GM12878 (cell line): ENCODE results near the gene BRWD1. TPM values are rescaled to one million over a fixed set of nuclear protein-coding genes. Genes with fewer than 3 reads are reported as not detected.

Experiments
- ATAC-seq: fragments of 200-7000 bp; cut with Tn5 transposase; 3 replicates; pipeline ENCODE4 v1.9.1; 2020; ENCODE audit warnings: mild to moderate bottlenecking, moderate library complexity
- BruUV-seq: library from RNA; stranded (reverse); fragments of 400-500 nt; replicated peaks from 2 replicates; lab custom pipeline; 2021; lab: Mats Ljungman, UMichigan
- CTCF ChIA-PET: fragments of 300-600 bp; sonication (Branson Sonifier 250); formaldehyde crosslinking; extraction: SDS; loops from one replicate; lab custom pipeline; 2021; ENCODE audit warnings: inconsistent platforms; lab: Yijun Ruan, JAX
- POLR2A ChIA-PET: fragments of 350-600 bp; formaldehyde crosslinking; extraction: SDS; loops from one replicate; lab custom pipeline; 2021; ENCODE audit warnings: inconsistent platforms; lab: Charles Lee
- RAD21 ChIA-PET: fragments of 300-600 bp; sonication (Branson Sonifier 250); formaldehyde crosslinking; loops from one replicate; lab custom pipeline; 2023; ENCODE audit warnings: antibody characterized with exemption; ENCODE audit not compliant: unreplicated experiment; lab: Charles Lee
- SMC1A ChIA-PET: fragments of 300-600 bp; sonication (Branson Sonifier 250); formaldehyde crosslinking; loops from one replicate; lab custom pipeline; 2023; ENCODE audit not compliant: unreplicated experiment, uncharacterized antibody; lab: Charles Lee
- DNase-seq: peaks from one replicate; pipeline ENCODE4 v3.0.0-alpha.2; 2011; ENCODE audit warnings: low read depth, low spot score
- FAIRE-seq: peaks from 3 replicates; lab custom pipeline; 2011; peaks lifted over from hg19 to GRCh38; lab: Jason Lieb, UNC
- H2AFZ ChIP-seq: 2 replicates; pipeline ENCODE4 v1.6.0; 2011; ENCODE audit warnings: low read depth, low read length, control low read depth; ENCODE audit not compliant: control insufficient read depth
- H3K27ac ChIP-seq: 2 replicates; pipeline ENCODE4 v1.5.1; 2011; ENCODE audit warnings: control low read depth; ENCODE audit not compliant: control insufficient read depth, insufficient read depth
- H3K27me3 ChIP-seq, 2 experiments: replicated peaks in 1 of 2; 2 replicates each; pipeline versions ENCODE4 v1.6.0 to v1.6.1; 2011; ENCODE audit warnings: low read length in 1 of 2; ENCODE audit not compliant: control insufficient read depth in 2 of 2, insufficient read depth in 2 of 2
- H3K36me3 ChIP-seq, 2 experiments: 2 replicates each; pipeline ENCODE4 v1.5.1; 2011; ENCODE audit warnings: low read length in 1 of 2; ENCODE audit not compliant: control insufficient read depth in 2 of 2, insufficient read depth in 2 of 2
- H3K4me1 ChIP-seq: 2 replicates; pipeline ENCODE4 v1.6.1; 2011; ENCODE audit warnings: mild to moderate bottlenecking, low read length, moderate library complexity, mixed read lengths; ENCODE audit not compliant: control insufficient read depth, insufficient read depth
- H3K4me2 ChIP-seq: 2 replicates; pipeline ENCODE4 v1.6.0; 2011; ENCODE audit warnings: control low read depth; ENCODE audit not compliant: control insufficient read depth, insufficient read depth
- H3K4me3 ChIP-seq: fragments of 200-600 bp; sonication (generic); 2 replicates; pipeline ENCODE4 v1.5.1; 2016
- H3K79me2 ChIP-seq: 2 replicates; pipeline ENCODE4 v1.6.0; 2011; ENCODE audit warnings: low read length; ENCODE audit not compliant: control insufficient read depth, insufficient read depth
- H3K9ac ChIP-seq: 2 replicates; pipeline ENCODE4 v1.8.0; 2011; ENCODE audit warnings: low read length, control low read depth, mixed read lengths; ENCODE audit not compliant: control insufficient read depth, insufficient read depth
- H3K9me3 ChIP-seq: replicated peaks from 3 replicates; pipeline ENCODE4 v1.5.1; 2011; ENCODE audit warnings: mild to moderate bottlenecking, low read length; ENCODE audit not compliant: control insufficient read depth, insufficient read depth
- H4K20me1 ChIP-seq: 2 replicates; pipeline ENCODE4 v1.6.0; 2011; ENCODE audit not compliant: control insufficient read depth, insufficient read depth
- CEBPB ChIP-seq, 2 experiments: fragments of 150-350 bp in 1 of 2; IDR thresholded peaks; 2 replicates each; pipeline ENCODE4 v1.6.1; 2012 to 2014; ENCODE audit warnings: low read depth in 2 of 2, low read length in 2 of 2, borderline replicate concordance in 1 of 2, inconsistent platforms in 1 of 2
- ESRRA ChIP-seq: IDR thresholded peaks from 2 replicates; pipeline ENCODE4 v1.6.1; 2012; ENCODE audit warnings: mild to moderate bottlenecking, low read length, improper control_type of control experiment
- FOXK2 ChIP-seq: fragments of 450-650 bp; IDR thresholded peaks from 2 replicates; pipeline ENCODE4 v1.6.1; 2017; ENCODE audit warnings: mild to moderate bottlenecking, moderate library complexity
- MEF2B ChIP-seq: fragments of 450-650 bp; IDR thresholded peaks from 2 replicates; pipeline ENCODE4 v1.6.1; 2018; ENCODE audit warnings: mild to moderate bottlenecking, moderate library complexity; ENCODE audit not compliant: partially characterized antibody, poor library complexity, severe bottlenecking
- POLR2AphosphoS5 ChIP-seq: IDR thresholded peaks from 2 replicates; pipeline ENCODE4 v1.6.1; 2011; ENCODE audit warnings: mild to moderate bottlenecking, low read length, inconsistent platforms
- RFX5 ChIP-seq: IDR thresholded peaks from 2 replicates; pipeline ENCODE4 v1.6.1; 2011; ENCODE audit warnings: low read depth, low read length, improper control_type of control experiment
- SUPT20H ChIP-seq: IDR thresholded peaks from 2 replicates; pipeline ENCODE4 v1.6.1; 2011; ENCODE audit warnings: low read depth, mild to moderate bottlenecking, low read length, moderate library complexity, borderline replicate concordance; ENCODE audit not compliant: control insufficient read depth
- TCF12 ChIP-seq: IDR thresholded peaks from 2 replicates; pipeline ENCODE4 v1.6.1; 2011; ENCODE audit warnings: low read depth, mild to moderate bottlenecking, low read length
- TCF7 ChIP-seq: IDR thresholded peaks from 2 replicates; pipeline ENCODE4 v1.6.1; 2014; ENCODE audit warnings: antibody characterized with exemption, borderline replicate concordance
- ZBED1 ChIP-seq: IDR thresholded peaks from 2 replicates; pipeline ENCODE4 v1.6.1; 2016; ENCODE audit warnings: borderline replicate concordance
- ZBTB11 ChIP-seq: fragments of 450-650 bp; formaldehyde crosslinking; IDR thresholded peaks from 2 replicates; pipeline ENCODE4 v1.5.0; 2022; ENCODE audit warnings: mild to moderate bottlenecking, missing genetic modification characterization
- ZNF207 ChIP-seq: fragments of 450-650 bp; IDR thresholded peaks from 2 replicates; pipeline ENCODE4 v1.6.1; 2014; ENCODE audit warnings: antibody characterized with exemption, mild to moderate bottlenecking, borderline replicate concordance
- ZNF384 ChIP-seq: IDR thresholded peaks from 2 replicates; pipeline ENCODE4 v1.6.1; 2012; ENCODE audit warnings: low read depth, mild to moderate bottlenecking, low read length, improper control_type of control experiment, borderline replicate concordance
- WGBS: methylation state at CpG from one replicate; pipeline ENCODE4 v1.1.6; 2016; ENCODE audit warnings: low lambda C conversion rate; ENCODE audit not compliant: insufficient replicate concordance, insufficient coverage; ENCODE audit errors: missing lambda C conversion rate; 5-methylcytosine and 5-hydroxymethylcytosine counted together
- in situ Hi-C: fragments of 300-500 bp; cut with MboI; formaldehyde crosslinking; loops from 9 replicates; pipeline ENCODE4 v1.14.3; 2018; ENCODE audit warnings: mixed read lengths
- intact Hi-C: fragments of 100-400 bp; cut with micrococcal nuclease; formaldehyde crosslinking; loops from one replicate; pipeline ENCODE4 v1.14.2; 2022; ENCODE audit not compliant: unreplicated experiment
- polyA plus RNA-seq, 11 experiments: library from polyadenylated mRNA; depleted of rRNA in 4 of 11; unstranded in 6 of 11; stranded (reverse) in 5 of 11; fragments of >200 nt; fragmentation: Nextera tagmentation in 4 of 11; fragmentation: Illumina TruSeq in 1 of 11; extraction: Ambion mirVana in 4 of 11; extraction: Trizol in 1 of 11; gene quantifications; 1 replicate in 1 of 11; 2 replicates in 10 of 11; pipeline versions ENCODE4 v1.2.1 to v1.2.3, GENCODE V29; 2011 to 2016; ENCODE audit warnings: inconsistent platforms in 2 of 11, missing spikeins in 2 of 11, low read depth in 1 of 11
- total RNA-seq, 4 experiments: library from RNA; depleted of rRNA in 3 of 4; stranded (reverse); fragments of >200 nt in 3 of 4; fragmentation: Illumina TruSeq in 1 of 4; extraction: Trizol in 1 of 4; gene quantifications; 2 replicates each; pipeline versions ENCODE4 v1.2.1 to v1.2.3, GENCODE V29; 2013 to 2021
- TF ChIP-seq, protein P1 (sequence below): IDR thresholded peaks from 2 replicates; pipeline ENCODE4 v1.6.1; 2011; ENCODE audit warnings: low read depth, low read length, improper control_type of control experiment, borderline replicate concordance

BRWD1 gene
- total and polyA plus RNA-seq, 10 of the 15 experiments (the other 5 are each of a cell fraction or from before 2014, with no cell fraction given): 3.1 to 19.0 (median 13.5) TPM

GRCh38 chr21:39269620-39270019, 43.8 kb downstream of the BRWD1 start:
- ChIA-PET SMC1A (no interaction called here), RAD21 (no interaction called here), CTCF (no interaction called here), POLR2A (no interaction called here)
- TF ChIP-seq MEF2B (no peak), ESRRA (no peak)
- ATAC-seq (no peak), DNase-seq (no peak), FAIRE-seq (no peak)
- no TSS peak for BruUV-seq
- H3K9ac ChIP-seq: no peak overlapping the region
- intact Hi-C loops (no loop called here), in situ Hi-C loops (no loop called here)
- H3K4me3 ChIP-seq: no peak overlapping the region
- no peak overlapping the region for H3K4me2 ChIP-seq
- no peaks in the 10 kb centered on the region for H3K79me2 ChIP-seq
- H3K27ac ChIP-seq: no peak overlapping the region
- no peaks in the 10 kb centered on the region for H4K20me1 ChIP-seq
- H3K9me3 ChIP-seq: no peaks in the 10 kb centered on the region
- no peaks in the 10 kb centered on the region for H3K4me1 ChIP-seq
- WGBS: 98% methylated on average over 2 of the region's 2 CpGs
- peaks cover 0 to 19% of the 10 kb centered on the region in 2 experiments; a peak in 2 of 4 replicates for H3K36me3 ChIP-seq
- no peaks in the 10 kb centered on the region for H3K27me3 ChIP-seq
- H2AFZ ChIP-seq: no peak overlapping the region

GRCh38 chr21:39265603-39266002, 47.8 kb downstream of the BRWD1 start:
- ATAC-seq (no peak), FAIRE-seq (no peak), DNase-seq (no peak)
- H2AFZ ChIP-seq: no peak overlapping the region
- BruUV-seq: no TSS peak
- 0% methylated on average over 2 of the region's 2 CpGs for WGBS
- ChIA-PET CTCF (no interaction called here), POLR2A (interaction anchor here (0.6 kb wide), 1 partner anchor 44 kb away, joined by 5 read pairs; no protein-coding TSS in a partner anchor), RAD21 (no interaction called here), SMC1A (interaction anchor here (1.2 to 1.9 kb wide), 3 partner anchors 12 to 122 kb away, joined by 3 to 5 read pairs (median 3); no protein-coding TSS in a partner anchor)
- intact Hi-C loops: no loop called here
- H3K27ac ChIP-seq: no peak overlapping the region
- no peaks in the 10 kb centered on the region for H3K9me3 ChIP-seq
- peaks cover 0 to 18% of the 10 kb centered on the region in 2 experiments; a peak in 2 of 4 replicates for H3K36me3 ChIP-seq
- H3K4me1 ChIP-seq: no peaks in the 10 kb centered on the region
- H4K20me1 ChIP-seq: no peaks in the 10 kb centered on the region
- H3K4me3 ChIP-seq: no peak overlapping the region
- no peaks in the 10 kb centered on the region for H3K79me2 ChIP-seq
- in situ Hi-C loops: no loop called here
- H3K4me2 ChIP-seq: no peak overlapping the region
- H3K27me3 ChIP-seq: no peaks in the 10 kb centered on the region
- H3K9ac ChIP-seq: no peak overlapping the region
- TF ChIP-seq ZNF207 (no peak), FOXK2 (no peak), ZBED1 (no peak), CEBPB (IDR thresholded peaks at IDR 0.05; ENCODE audit: borderline replicate concordance in 1 of 2, low read depth in 2 of 2, low read length in 2 of 2) (no peak), TCF7 (no peak), ZBTB11 (CRISPR knock-in tag) (no peak), POLR2AphosphoS5 (no peak), SUPT20H (no peak), RFX5 (no peak), TCF12 (no peak), ZNF384 (no peak)
- TF ChIP-seq, protein P1, sequence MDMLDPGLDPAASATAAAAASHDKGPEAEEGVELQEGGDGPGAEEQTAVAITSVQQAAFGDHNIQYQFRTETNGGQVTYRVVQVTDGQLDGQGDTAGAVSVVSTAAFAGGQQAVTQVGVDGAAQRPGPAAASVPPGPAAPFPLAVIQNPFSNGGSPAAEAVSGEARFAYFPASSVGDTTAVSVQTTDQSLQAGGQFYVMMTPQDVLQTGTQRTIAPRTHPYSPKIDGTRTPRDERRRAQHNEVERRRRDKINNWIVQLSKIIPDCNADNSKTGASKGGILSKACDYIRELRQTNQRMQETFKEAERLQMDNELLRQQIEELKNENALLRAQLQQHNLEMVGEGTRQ: no peak
